OCI-LY3 (cell line): ENCODE measurements around the gene NCKAP5.

Experiments
- H2AFZ ChIP-seq: fragments of 200-600, 300-600 bp; shearing (Covaris generic); 2 replicates; pipeline ENCODE4 v1.6.0; 2014; ENCODE audit warnings: antibody characterized with exemption, low read depth, low read length
- H3K27ac ChIP-seq: fragments of 200-600, 300-600 bp; sonication (generic); 2 replicates; pipeline ENCODE4 v1.5.1; 2014; ENCODE audit warnings: mild to moderate bottlenecking, low read length, moderate library complexity, mixed read lengths
- H3K27me3 ChIP-seq: fragments of 200-600, 300-600 bp; sonication (generic); 2 replicates; pipeline ENCODE4 v1.6.1; 2014; ENCODE audit warnings: low read depth, low read length, mixed read lengths
- H3K36me3 ChIP-seq: fragments of 200-600, 300-600 bp; sonication (generic); replicated peaks from 2 replicates; pipeline ENCODE3; 2014; ENCODE audit warnings: low read depth, low read length, mixed read lengths
- H3K4me1 ChIP-seq: fragments of 300-600, 200-600 bp; sonication (generic); 2 replicates; pipeline ENCODE4 v1.6.1; 2014; ENCODE audit warnings: low read length, mixed read lengths
- H3K4me2 ChIP-seq: fragments of 200-600, 300-600 bp; sonication (generic); 2 replicates; pipeline ENCODE4 v1.6.1; 2014; ENCODE audit warnings: low read length, mixed read lengths
- H3K4me3 ChIP-seq: fragments of 300-600, 200-600 bp; sonication (generic); 2 replicates; pipeline ENCODE4 v1.5.1; 2014; ENCODE audit warnings: antibody characterized with exemption, mild to moderate bottlenecking, low read length, moderate library complexity
- H3K79me2 ChIP-seq: fragments of 300-600, 200-600 bp; shearing (Covaris generic); 2 replicates; pipeline ENCODE4 v1.6.1; 2014; ENCODE audit warnings: mild to moderate bottlenecking, low read length, mixed read lengths
- H3K9ac ChIP-seq: fragments of 300-600, 200-600 bp; shearing (Covaris generic); 2 replicates; pipeline ENCODE4 v1.6.0; 2014; ENCODE audit warnings: mild to moderate bottlenecking, low read length, moderate library complexity
- H3K9me3 ChIP-seq: fragments of 200-600, 300-600 bp; shearing (Covaris generic); 2 replicates; pipeline ENCODE4 v1.6.1; 2014; ENCODE audit warnings: low read length, mixed read lengths; ENCODE audit not compliant: insufficient read depth
- H4K20me1 ChIP-seq: fragments of 200-600, 300-600 bp; sonication (generic); 2 replicates; pipeline ENCODE4 v1.6.1; 2016; ENCODE audit warnings: low read length, mixed read lengths; ENCODE audit not compliant: insufficient read depth
- CTCF ChIP-seq: fragments of 200-600, 300-600 bp; sonication (generic); IDR thresholded peaks from 2 replicates; pipeline ENCODE4 v1.5.1; 2014; ENCODE audit warnings: antibody characterized with exemption, low read length, low read depth
- EZH2phosphoT487 ChIP-seq: fragments of 200-600 bp; shearing (Covaris generic); IDR thresholded peaks from 2 replicates; pipeline ENCODE4 v1.6.1; 2018; ENCODE audit warnings: antibody characterized with exemption, mixed run types, low read depth

The NCKAP5 gene

GRCh38 chr2:133486771-133487191 is 81.5 kb downstream of the NCKAP5 start:
- no peaks in the 10 kb centered on the region for H3K27me3 ChIP-seq
- no peak overlapping the region for H3K4me2 ChIP-seq
- no peak overlapping the region for H3K27ac ChIP-seq
- H3K79me2 ChIP-seq: no peaks in the 10 kb centered on the region
- no peaks in the 10 kb centered on the region for H4K20me1 ChIP-seq
- no peaks in the 10 kb centered on the region for H3K9me3 ChIP-seq
- no peaks in the 10 kb centered on the region for H3K36me3 ChIP-seq
- no peak overlapping the region for H3K4me3 ChIP-seq
- no peak overlapping the region for H3K9ac ChIP-seq
- H3K4me1 ChIP-seq: no peaks in the 10 kb centered on the region
- no peak overlapping the region for H2AFZ ChIP-seq
- no peak for TF ChIP-seq CTCF
- TF ChIP-seq EZH2phosphoT487: no peak

GRCh38 chr2:133485868-133486267 is 82.4 kb downstream of the NCKAP5 start:
- H3K9me3 ChIP-seq: no peaks in the 10 kb centered on the region
- H3K27me3 ChIP-seq: no peaks in the 10 kb centered on the region
- H3K4me3 ChIP-seq: no peak overlapping the region
- no peak overlapping the region for H2AFZ ChIP-seq
- no peak overlapping the region for H3K27ac ChIP-seq
- no peaks in the 10 kb centered on the region for H3K36me3 ChIP-seq
- H4K20me1 ChIP-seq: no peaks in the 10 kb centered on the region
- no peaks in the 10 kb centered on the region for H3K79me2 ChIP-seq
- H3K9ac ChIP-seq: no peak overlapping the region
- H3K4me2 ChIP-seq: no peak overlapping the region
- no peaks in the 10 kb centered on the region for H3K4me1 ChIP-seq
- TF ChIP-seq CTCF (no peak), EZH2phosphoT487 (no peak)

GRCh38 chr2:133484784-133485183 is 83.5 kb downstream of the NCKAP5 start:
- no peaks in the 10 kb centered on the region for H3K27me3 ChIP-seq
- H2AFZ ChIP-seq: no peak overlapping the region
- no peak overlapping the region for H3K4me3 ChIP-seq
- H3K36me3 ChIP-seq: no peaks in the 10 kb centered on the region
- H3K27ac ChIP-seq: no peak overlapping the region
- H3K9ac ChIP-seq: no peak overlapping the region
- H4K20me1 ChIP-seq: no peaks in the 10 kb centered on the region
- H3K4me2 ChIP-seq: no peak overlapping the region
- no peaks in the 10 kb centered on the region for H3K9me3 ChIP-seq
- H3K4me1 ChIP-seq: no peaks in the 10 kb centered on the region
- no peak for TF ChIP-seq CTCF
- no peak for TF ChIP-seq EZH2phosphoT487
- no peaks in the 10 kb centered on the region for H3K79me2 ChIP-seq

GRCh38 chr2:133484106-133484505 is 84.2 kb downstream of the NCKAP5 start:
- Histone ChIP-seq H4K20me1 (no peaks in the 10 kb centered on the region), H3K4me3 (no peak overlapping the region), H3K79me2 (no peaks in the 10 kb centered on the region), H3K36me3 (no peaks in the 10 kb centered on the region), H3K9ac (no peak overlapping the region), H3K9me3 (no peaks in the 10 kb centered on the region), H3K4me2 (no peak overlapping the region), H3K27me3 (no peaks in the 10 kb centered on the region), H3K4me1 (no peaks in the 10 kb centered on the region), H2AFZ (no peak overlapping the region), H3K27ac (no peak overlapping the region)
- TF ChIP-seq EZH2phosphoT487 (no peak), CTCF (no peak)
